B cell (primary cell): Measurements from ENCODE around the gene RMDN3.

ENCODE experiments used
- EZH2 ChIP-seq: IDR thresholded peaks from 2 replicates; pipeline ENCODE4 v1.6.1; 2012; ENCODE audit warnings: borderline replicate concordance, low read depth, mild to moderate bottlenecking, moderate library complexity, low read length; ENCODE audit not compliant: insufficient read depth, poor library complexity, severe bottlenecking
- TF ChIP-seq, protein P1 (sequence below): fragments of 200-600 bp; IDR thresholded peaks from one replicate; pipeline ENCODE4 v1.8.0; 2022; ENCODE audit warnings: antibody characterized with exemption, mild to moderate bottlenecking

- TF ChIP-seq EZH2 = no peak
- TF ChIP-seq, protein P1, sequence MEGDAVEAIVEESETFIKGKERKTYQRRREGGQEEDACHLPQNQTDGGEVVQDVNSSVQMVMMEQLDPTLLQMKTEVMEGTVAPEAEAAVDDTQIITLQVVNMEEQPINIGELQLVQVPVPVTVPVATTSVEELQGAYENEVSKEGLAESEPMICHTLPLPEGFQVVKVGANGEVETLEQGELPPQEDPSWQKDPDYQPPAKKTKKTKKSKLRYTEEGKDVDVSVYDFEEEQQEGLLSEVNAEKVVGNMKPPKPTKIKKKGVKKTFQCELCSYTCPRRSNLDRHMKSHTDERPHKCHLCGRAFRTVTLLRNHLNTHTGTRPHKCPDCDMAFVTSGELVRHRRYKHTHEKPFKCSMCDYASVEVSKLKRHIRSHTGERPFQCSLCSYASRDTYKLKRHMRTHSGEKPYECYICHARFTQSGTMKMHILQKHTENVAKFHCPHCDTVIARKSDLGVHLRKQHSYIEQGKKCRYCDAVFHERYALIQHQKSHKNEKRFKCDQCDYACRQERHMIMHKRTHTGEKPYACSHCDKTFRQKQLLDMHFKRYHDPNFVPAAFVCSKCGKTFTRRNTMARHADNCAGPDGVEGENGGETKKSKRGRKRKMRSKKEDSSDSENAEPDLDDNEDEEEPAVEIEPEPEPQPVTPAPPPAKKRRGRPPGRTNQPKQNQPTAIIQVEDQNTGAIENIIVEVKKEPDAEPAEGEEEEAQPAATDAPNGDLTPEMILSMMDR = no peak
These were observed 15.2 kb upstream of the RMDN3 start for GRCh38 chr15:40770147-40770721.
